NCI-H128 (cell line): ENCODE results near the gene CATSPER3.

Source experiments
- DNase-seq: peaks from one replicate; lab custom pipeline; 2025; ENCODE audit not compliant: unreplicated experiment; lab: John Stamatoyannopoulos, UW

CATSPER3 gene

DNA sequence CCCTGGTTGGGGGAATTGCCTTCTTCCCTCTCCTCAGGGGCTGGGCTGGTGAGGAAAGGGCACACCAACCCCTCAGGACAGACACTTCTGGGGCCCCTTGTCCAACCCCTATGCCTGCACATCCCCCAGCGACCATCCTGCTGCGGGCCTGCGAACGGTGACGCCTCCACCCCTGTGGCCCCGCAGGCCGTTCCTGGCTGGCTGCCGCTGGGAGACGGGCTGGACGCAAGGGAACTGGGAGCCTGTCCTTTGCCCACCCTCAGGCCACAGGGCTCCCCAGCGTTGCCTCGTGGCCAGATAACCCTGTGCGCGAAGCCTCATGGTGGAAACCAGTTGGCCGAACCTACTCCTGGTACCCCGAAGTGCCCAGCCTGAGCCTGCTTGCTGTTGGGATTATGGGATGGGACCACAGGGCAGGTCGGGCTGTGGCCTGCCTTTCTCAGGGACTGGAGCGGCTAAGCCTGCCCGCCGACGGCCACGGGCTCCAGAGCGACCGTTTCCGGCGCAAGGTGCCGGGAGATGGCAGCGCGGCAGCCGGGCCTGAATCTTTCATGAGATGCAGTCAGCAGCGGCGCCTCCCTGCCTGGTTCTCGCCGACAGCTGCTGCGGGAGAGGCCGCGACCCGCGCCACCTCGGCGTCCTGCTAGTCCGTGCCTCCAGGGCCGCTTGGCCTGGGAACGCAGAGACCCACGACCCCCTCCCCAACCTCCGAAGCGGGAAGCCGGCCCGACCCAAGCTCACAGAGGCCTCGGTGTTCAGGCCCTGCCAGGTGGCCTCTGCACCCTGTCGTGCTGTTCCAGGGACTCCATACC lies 72.8 kb downstream of the CATSPER3 start:
- DNase-seq, result no peak

DNA sequence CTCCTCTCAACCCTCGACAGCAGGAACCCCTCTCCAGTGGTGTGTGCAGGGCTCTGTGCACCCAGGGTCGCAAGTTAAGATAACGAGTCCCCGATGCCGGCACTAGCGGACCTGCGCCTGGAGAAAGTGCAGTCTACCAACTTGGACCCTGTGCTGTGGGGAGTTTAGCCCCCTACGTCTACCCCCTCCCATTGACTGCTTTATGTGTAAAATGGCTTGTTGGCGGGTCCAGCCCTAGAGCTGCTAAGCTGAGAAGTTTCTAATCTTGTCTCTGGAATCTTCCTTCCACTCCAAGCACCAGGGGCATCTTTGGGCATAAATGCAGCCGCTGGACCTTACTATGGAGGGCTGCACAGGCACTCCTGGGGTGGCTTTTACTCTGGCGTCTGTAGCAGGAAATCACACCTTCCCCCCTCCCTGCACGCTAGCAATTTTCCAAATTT lies 73.5 kb downstream of the CATSPER3 start:
- no peak for DNase-seq

DNA sequence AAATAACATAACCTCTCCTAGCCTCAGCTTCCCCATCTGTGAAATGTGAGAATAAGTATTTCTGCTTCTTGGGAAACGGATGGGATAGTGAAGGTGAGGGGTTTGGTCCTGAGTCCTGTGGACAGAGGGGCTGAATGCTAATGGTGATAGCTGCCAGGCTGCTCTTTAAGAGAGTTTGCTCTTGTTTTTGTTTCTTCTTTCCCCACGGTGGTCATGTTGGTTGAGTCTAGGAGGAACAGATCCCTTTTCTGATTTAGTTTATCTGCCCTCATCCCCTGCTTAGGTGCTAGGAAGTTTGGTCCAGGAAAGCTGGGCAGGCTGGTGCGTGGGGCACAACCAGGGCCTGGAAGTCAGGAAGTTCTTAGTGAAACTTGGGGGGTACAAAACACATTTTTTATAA lies 74.0 kb downstream of the CATSPER3 start:
- no peak for DNase-seq

DNA sequence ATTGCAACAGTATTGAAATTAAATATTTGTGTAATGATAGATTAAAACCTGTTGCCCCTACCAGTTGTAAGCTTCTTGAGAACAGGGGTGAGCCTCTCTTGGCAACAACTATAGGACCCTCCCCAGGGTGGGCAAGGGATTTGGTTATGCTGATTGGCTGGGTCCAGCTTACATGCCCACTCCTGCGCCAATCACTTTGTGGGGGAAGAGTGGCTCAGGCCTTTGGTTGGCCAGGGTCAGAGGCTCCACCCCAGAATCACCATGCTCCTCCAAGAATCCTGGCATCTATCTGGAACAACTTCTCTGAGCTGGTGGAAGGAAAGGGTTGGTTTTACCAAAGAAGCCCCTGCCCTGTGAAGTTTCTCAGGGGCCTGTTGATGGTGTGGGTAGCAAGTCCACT lies 74.9 kb downstream of the CATSPER3 start:
- no peak for DNase-seq

DNA sequence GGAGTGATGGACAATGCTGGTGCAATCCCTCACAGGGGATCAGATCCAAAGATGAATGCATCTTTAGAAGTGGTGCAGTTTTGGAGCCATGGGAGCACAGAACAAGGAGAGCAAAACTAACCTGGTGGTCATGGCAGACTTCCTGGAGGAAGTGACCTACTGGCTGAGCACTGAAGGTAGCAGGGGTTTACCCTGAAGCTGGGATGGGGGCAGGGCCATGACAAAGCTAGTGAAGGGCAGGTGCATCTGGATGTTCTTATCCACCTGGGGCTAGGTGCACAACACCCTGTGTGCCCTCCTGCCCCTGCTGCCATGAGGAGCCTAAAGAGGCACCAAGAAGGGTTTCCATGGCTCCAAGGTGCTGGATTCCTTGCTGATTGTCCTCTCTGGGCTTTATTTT lies 77.8 kb downstream of the CATSPER3 start:
- DNase-seq, result no peak

DNA sequence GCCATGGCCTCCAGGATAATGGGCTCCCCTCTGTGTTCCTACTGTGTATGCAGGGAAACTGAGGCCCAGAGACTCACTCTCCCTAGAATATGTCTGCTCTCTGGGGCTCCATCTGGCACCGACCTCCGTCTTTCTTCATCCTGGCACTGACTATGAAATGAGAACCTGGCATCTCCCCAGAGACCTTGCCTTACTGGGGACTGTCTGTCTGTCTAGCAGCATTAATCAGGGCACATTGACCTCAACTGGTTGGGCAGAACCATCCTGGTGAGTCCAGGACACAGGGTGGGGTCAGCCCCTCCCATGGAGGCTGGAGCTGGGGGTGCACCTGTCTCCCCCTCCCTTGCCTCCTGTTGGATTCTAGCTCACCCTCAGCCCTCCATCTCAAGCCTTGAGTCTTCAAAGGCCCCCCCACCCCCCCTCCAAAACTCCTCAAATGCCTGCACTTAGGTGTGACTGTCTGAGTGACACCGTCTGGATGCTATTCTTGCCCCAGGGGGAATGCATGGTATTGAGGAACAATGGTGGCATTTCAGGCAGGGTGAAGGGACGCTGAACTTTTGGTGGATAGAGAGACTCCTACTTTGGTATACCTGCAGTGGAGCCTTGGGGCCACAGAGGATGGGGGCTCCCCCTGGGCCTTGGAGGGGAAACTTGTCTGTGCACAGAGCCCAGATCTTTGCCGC lies 79.1 kb downstream of the CATSPER3 start:
- no peak for DNase-seq

DNA sequence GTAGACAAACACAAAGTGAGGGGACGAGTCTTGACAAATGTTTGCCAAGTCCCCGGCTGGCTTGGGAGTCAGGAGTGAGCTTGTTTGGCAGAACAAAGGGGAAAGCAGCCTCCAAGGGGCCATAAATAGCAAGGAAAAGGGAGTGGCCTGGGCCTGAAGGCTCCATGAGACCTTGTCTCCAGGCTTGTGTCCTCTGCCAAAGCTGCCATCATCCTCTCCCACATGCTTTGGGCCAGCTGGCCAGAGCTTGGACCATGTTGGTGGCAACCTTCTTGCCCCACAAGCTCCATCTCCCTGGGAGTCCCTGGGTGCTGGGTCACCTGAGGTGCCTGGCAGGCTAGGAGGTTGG lies 79.6 kb downstream of the CATSPER3 start:
- DNase-seq, result no peak

DNA sequence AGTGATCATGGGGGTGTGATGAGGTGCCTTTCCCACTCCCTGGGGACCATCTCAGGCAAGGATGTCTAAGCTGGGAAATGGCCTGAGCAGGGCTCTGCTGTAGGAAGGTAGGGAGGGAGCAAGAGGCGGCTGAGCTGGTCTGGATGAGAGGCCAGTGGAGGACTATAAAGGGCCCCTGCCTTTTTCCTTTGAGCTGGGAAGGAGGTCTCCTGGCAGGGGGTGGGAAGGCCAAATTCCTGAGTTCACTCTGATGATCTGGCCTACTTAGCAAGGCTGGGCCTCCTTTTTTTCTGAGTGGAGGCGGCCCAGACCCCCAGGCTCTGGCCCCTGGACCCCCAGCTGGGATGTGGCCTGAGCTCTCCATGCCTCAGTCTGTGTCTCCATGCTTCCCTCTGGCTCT lies 80.6 kb downstream of the CATSPER3 start:
- DNase-seq, result no peak

DNA sequence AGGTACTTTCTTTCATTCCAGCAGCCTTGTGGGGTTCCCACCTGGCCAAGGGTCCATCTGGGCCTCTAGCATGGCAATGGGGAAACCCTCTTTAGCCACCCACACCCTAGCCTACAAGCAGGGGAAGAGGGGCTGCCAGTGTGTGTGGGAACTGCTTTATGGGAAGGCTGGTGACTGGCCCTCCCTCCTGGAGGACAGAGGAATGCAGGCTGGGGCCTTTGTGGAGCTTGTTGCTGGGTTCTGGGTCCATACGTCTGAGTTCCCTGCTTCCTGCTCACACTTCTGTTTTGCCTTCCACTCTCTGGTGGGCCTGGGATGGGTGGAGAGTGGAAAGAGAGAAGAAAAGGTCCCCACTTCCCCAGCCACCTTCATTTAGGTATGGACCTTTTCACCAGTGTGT lies 81.2 kb downstream of the CATSPER3 start:
- DNase-seq, result no peak

DNA sequence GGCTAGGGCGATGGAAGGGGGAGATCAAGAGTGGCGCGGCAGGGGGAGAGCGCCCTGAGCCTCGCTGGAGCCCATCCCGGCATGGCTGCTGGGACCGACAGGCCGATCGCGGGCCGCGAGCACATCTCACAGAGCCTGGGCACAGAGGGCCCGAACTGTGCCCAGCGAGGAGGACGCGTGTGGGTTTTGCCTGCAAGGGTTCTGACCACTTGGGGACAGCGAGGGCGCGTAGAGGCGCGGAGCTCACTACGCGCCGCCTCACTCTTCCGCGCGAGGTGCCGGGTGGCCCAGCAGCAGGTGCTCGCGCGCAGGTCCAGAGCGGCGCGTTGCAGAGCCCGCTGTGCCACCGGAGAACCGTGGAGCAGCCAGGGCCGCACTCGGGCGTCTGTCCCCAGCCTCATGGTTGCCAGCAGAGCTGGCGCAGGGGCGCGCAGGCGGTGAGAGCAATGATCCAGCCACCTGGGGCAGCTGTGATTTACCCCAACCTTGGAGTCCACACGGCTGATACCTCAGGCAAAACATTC lies 82.6 kb downstream of the CATSPER3 start:
- no peak for DNase-seq

DNA sequence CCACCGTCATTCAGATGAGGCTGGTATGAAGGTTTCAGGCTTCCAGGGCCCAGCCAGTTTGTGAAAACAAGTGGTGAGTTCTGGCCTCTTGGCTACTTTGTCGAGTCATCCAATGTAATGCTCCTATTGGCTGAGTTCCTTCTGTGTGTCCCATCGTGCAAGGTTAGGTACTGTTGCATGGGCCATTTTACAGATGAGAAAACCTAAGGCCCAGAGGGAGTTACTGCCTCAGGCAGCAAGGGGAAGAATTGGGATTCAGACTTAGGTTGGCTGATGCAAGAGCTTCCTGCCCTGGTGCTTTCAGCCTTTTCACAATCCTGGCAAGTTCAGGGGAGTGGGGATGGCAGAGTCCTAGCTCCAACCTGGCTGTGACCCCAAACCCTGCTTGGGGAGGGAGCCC lies 83.7 kb downstream of the CATSPER3 start:
- no peak for DNase-seq

DNA sequence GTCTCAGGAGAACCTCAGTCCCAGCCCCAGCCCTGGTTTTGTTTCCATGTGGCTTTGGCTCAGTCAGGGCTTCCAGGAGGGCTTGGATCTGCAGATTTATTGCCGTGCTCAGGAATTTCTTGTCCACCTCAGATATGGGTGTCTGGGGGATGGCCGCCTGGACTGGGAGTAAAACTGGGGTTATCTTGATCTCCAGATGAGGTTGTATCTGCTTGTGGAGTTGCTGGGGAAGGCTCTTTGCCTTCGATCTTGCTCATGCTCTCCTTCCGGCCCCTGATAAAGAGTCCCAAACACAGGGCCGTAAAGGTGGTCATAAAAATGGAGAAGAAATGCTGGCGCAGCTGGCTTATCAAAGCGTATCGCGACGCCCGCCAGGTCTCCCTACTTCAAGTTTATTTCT lies 84.2 kb downstream of the CATSPER3 start:
- no peak for DNase-seq

DNA sequence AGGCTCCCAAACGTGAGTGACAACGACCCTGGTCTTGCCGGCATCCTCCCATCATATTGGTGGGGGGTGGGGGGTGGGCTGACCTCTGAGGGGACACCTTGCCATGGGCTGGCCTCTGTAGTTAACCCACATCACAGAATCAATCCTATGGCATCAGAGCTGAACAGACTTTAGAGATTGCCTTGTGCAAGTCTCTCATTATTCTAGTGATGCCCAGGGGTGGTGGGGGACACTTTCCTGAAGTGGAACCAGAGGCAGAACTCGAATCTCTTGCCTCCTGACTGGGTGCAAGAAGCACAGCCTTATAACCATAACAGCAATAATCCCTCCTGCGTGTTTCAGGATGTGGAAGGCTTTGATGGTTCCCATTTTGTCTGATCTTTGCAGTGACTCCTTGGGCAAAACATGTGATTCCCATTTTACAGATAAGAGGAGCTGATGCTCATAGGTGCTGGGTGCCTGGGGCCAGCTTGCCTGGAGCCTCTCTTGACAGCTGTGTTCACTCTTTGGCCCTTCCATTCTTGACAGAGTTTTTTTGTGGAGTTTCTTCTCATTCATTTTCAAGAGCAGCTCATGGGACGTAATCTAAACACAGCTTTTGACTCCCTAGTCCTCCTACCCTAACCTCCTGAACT lies 84.9 kb downstream of the CATSPER3 start:
- DNase-seq, result no peak

DNA sequence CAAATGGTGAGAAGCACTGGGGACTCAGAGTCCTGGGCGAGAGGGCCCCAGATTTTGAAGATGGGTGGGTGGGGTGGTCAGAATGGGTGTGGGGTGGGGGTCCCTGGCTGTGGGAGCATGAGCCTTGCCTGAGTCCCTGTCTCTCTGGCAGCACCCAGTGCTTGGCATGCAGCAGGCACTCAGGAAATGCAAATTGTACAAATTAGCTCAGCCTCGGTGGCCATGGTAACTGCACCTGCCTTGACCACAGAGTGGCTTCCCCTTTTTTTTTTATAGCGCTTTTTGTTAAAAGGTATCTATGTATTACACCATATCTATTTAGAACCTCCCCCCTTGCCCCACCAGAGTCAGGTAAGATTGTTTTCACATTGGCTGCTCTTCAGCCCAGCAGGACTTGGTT lies 85.6 kb downstream of the CATSPER3 start:
- no peak for DNase-seq

DNA sequence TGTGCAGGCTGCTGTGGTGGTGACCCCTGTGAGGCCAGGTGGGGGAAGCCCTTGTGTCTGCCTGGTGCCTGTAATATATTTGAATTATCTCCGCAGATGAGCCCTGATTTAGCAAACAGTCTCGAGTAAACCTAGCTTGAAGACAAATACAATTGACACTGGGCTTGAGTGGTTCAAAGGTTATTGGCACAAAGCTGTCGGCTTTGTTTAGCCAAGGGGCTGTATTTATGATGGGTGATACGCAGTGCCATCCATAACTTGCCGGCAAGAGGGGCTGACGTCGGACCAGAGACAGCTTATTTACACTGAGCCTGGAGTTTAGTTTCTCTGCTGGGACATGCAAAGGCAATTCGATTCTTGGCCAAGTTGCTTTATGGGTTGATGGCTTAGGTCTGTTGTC lies 86.3 kb downstream of the CATSPER3 start:
- no peak for DNase-seq

DNA sequence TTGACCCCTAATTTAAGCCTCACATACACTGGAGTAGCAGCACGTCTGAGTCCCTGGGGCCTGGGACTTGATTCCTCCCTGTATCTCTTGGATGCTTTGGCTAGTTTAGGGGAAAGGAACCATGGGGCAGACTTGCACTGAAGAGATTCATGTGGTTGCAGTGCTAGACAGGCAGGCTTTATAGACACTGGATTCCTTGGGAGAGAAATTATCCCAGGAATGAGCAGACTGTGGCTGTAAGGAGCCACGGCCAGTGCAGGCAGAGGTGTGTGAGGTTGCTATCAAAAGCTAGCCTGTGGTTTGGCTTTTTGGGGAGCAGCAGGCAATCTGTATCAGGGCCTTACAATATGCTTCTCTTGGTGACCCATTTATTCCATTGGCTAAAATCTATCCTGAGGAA lies 86.8 kb downstream of the CATSPER3 start:
- no peak for DNase-seq

DNA sequence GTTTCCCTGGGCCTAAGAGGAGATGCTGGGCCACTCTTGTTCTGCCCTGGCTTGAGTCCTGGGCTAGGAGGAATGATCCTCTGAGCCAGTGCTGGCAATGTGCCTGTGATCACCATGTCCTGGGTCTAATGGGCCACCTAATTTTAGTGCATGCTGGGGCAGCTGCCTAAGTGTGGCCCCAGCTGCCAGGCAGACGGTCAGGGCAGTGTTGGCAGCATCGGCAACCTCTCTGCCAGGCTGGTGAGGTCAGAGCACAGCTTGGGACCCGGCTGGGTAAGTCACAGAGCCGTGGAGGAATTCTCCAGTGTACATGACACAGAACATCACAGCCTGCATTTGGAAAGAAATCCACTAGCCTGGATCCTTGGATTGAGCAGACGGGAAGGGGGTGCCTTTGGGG lies 87.7 kb downstream of the CATSPER3 start:
- no peak for DNase-seq

DNA sequence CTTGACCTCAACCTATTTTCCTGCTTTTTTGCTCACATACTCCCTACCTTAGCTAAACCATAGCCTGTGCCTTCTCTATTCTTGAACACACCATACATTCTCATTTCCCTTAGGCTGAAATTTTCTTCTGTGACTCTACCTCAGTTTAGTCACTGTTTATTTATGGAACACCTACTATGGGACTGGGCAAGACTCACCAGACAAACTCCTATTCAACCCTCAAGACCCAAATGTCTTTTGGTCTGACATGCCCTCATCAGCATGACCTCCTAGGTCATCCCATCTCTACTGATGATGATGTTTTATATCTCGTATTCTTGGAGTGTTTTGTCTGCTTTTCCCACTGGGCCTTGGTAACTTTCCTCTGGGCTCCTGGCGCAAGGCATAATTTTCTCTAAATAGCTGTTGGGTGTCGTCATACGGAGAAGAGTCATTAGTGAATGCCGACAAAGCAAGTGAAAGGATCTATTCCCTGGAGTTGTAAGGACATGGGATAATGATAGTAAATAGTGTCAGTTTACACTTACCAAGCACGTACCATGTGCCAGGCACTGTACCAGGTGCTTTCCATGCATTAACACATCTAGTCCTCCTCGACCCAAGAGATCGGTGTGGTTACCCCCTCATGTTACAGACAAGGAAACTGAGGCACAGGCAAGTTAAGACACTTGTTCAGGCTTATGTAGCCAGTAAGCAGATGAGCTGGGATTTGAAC lies 88.8 kb downstream of the CATSPER3 start:
- DNase-seq, result no peak

DNA sequence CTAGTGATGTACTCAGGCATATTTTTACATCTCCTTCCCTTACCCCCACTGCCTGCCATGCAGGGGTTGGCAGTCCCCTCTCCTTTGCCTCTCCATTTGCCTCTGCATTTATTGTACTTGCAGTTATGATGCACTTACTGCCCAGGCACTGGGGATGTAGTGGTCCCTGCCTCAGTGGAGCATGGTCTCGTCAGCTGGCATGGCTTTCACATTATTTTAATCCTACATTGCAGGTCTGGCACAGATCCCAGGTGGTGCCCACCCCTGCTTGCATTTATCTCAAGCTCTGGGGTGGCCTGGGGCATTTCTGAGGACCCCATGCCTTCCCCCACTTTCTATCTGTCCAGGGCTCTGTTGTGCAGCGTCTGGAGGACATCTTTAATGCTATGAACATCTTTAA lies 89.5 kb downstream of the CATSPER3 start:
- DNase-seq, result no peak

DNA sequence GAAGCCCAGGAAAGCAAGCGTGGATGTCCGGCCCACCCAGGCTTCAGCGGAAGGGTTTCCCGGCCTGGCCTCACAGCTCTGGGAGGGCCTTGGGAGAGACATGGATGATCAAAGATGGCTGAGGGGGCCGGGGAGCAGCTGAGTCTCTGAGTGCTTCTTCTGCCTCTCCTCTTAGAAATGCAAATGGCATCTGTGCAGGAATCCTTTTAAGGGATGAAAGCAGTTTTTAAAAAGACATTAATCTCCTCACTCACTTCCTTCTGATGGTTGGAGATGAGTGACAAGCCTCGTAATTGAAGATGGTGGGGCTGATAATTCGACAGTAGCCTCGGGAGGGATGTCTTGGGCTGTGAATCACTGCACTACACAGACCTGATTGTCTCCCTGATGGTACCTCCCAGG lies 90.6 kb downstream of the CATSPER3 start:
- DNase-seq, result no peak
